Stimulated activated CD8-positive, alpha-beta memory T cell treated with anti-CD3 and anti-CD28 coated beads, Interleukin-12 subunit alpha, Interleukin-12 subunit beta, amount 100 ng/mL, for 24 hours (primary cell): ENCODE measurements around the gene IGFBP2.

Source experiments
- DNase-seq: peaks from one replicate; pipeline ENCODE4 v3.0.0-alpha.2; 2020; ENCODE audit errors: extremely low read depth

The IGFBP2 gene

GRCh38 chr2:216661639-216662375 is 28.6 kb downstream of the IGFBP2 start:
- no peak for DNase-seq

GRCh38 chr2:216663106-216663505 is 29.9 kb downstream of the IGFBP2 start:
- DNase-seq, result no peak

DNA sequence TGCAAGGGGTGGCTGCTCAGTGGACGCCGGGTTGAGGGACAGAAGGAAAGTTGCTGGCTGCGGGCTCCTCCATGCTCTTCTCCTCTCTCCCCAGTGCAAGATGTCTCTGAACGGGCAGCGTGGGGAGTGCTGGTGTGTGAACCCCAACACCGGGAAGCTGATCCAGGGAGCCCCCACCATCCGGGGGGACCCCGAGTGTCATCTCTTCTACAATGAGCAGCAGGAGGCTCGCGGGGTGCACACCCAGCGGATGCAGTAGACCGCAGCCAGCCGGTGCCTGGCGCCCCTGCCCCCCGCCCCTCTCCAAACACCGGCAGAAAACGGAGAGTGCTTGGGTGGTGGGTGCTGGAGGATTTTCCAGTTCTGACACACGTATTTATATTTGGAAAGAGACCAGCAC is 30.6 kb downstream of the IGFBP2 start:
- no peak for DNase-seq

GRCh38 chr2:216664593-216665034 is 31.4 kb downstream of the IGFBP2 start:
- DNase-seq, result no peak

- no peak for DNase-seq
Measured at GRCh38 chr2:216665242-216665641, 32.0 kb downstream of the IGFBP2 start.

GRCh38 chr2:216665717-216666116 is 32.5 kb downstream of the IGFBP2 start:
- DNase-seq, result no peak

DNA sequence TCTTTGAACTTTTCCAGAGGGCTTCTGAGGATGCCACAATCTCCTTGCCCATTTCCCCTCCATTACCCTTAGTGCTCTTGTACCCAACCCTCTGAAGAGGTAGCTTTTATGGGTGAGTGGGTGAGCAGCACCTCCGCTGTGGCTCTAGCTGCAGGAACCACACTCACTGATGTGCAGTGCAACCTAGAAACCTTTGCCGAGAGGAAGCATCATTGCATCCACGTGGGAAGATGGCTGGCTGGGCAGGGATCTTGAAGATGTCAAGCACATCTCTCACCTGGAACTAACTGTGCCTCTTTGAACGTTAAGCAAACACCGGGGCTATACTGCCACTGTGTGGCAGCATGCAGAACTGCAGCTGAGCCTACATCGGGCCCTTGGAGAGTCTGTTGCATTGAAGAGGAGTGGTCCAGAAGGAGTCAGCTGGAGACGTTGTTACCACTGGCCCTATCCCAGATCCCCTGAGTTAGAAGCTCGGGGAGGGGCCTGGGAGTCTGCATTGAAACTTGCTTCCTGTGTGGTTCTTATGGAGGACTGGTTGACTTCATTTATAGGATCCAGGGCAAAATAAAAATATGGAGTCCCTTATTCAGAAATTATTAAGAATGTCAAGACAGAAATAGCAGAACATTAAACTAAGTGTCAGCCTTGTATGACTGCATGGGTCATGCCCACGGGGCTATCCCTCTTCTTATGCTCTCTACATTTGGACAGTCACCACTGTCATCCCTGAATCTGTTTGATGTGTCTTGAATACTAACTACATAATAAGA is 33.4 kb downstream of the IGFBP2 start:
- DNase-seq, result no peak

GRCh38 chr2:216670266-216671080 is 37.3 kb downstream of the IGFBP2 start:
- DNase-seq, result no peak

- no peak for DNase-seq
Measured at GRCh38 chr2:216671081-216671411, 37.8 kb downstream of the IGFBP2 start.

- no peak for DNase-seq
Measured at GRCh38 chr2:216671791-216672343, 38.6 kb downstream of the IGFBP2 start.

DNA sequence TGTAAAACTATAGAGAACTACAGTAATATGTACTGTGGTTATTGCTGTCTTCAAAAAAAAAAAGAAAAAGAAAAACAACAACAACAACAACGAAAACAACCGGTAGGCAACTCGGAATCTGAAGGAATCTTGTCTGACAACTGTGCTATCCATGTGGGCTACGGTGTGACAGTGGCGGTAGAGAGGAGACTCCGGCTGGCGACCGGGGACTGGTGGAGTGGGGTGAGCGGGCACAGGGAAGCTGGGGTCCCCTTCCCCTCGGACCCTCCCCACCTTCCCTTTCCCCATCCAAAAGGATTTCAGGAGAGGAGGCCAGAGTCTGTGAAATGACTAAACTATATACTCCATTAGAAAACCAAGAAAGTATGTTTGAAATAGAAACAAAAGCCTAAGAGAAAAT is 39.2 kb downstream of the IGFBP2 start:
- no peak for DNase-seq

GRCh38 chr2:216673021-216673420 is 39.8 kb downstream of the IGFBP2 start:
- no peak for DNase-seq

DNA sequence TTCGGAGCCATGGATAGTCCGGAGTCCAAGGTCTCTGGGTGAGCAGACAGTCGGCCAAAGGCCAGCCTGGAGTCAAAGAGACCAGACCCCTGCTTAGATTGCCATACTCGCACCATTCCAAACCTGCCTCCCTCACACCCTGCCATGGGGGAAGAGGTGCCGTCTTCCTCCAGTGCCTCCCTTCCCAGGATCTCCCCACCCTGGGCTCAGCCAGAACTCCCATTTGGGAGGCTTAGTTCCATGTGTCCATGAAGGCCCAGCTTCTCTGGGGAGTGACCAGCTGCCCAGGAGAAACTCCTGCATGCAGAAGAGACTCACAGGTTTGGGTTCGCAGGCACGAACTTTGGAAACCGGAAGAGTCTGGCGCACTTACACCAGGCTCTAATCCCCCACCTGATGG is 40.4 kb downstream of the IGFBP2 start:
- no peak for DNase-seq

GRCh38 chr2:216674376-216674775 is 41.2 kb downstream of the IGFBP2 start:
- no peak for DNase-seq

DNA sequence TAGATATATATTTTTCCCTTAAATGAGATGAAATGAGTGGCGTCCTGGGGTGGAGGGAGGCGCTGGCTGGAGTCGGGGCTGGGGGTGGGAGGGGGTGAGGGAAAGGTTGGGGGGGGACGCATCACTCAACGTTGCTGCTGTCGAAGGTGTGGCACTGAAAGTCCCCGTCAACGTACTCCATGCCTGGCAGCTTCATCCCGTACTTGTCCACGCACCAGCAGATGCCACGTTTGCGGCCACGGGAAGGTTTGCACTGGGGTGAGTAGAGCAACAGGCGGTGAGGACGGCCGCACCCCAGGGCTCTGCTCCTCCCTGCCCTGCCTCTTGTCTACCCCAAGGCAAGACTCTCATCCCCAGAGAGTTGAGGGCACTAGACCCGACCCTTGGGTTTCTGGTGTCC is 43.4 kb downstream of the IGFBP2 start:
- DNase-seq, result no peak

- DNase-seq, result no peak
Measured at GRCh38 chr2:216677439-216678097, 44.3 kb downstream of the IGFBP2 start.

DNA sequence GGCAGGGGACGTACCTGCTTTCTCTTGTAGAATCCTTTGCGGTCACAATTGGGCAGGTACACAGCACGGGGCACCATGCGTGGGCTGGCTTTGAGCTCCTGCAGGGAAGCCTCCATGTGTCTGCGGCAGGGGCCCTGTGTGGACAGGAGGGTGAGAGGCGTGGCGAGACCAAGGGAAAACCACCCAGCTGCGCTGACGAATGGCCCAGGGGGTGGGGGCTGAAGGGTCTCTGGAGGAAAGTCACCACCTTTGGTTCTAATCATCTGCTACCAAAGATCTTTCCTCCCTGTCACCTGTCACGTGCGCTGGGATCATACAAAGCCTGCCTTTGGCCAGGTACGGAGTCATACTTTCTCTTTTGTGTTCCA is 44.9 kb downstream of the IGFBP2 start:
- no peak for DNase-seq

GRCh38 chr2:216678813-216679657 is 45.8 kb downstream of the IGFBP2 start:
- no peak for DNase-seq

DNA sequence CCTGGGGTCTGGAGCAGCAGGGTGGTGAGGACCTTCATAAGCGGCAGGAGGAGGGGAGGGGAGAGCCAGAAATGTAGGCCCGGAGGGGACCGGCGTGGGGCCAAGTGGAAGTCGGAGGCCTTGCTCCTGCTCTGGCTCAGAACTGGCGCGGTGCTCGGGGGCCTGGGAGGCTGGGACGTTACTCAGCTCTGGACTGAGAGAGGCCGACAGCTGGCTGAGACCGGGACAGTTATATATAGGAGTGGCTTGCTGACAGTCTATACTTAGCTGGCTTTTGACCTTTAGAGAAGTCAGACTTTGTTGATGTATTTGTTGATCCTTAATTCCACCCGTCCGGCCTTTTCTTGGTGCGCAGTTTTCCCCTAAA is 46.4 kb downstream of the IGFBP2 start:
- no peak for DNase-seq

DNA sequence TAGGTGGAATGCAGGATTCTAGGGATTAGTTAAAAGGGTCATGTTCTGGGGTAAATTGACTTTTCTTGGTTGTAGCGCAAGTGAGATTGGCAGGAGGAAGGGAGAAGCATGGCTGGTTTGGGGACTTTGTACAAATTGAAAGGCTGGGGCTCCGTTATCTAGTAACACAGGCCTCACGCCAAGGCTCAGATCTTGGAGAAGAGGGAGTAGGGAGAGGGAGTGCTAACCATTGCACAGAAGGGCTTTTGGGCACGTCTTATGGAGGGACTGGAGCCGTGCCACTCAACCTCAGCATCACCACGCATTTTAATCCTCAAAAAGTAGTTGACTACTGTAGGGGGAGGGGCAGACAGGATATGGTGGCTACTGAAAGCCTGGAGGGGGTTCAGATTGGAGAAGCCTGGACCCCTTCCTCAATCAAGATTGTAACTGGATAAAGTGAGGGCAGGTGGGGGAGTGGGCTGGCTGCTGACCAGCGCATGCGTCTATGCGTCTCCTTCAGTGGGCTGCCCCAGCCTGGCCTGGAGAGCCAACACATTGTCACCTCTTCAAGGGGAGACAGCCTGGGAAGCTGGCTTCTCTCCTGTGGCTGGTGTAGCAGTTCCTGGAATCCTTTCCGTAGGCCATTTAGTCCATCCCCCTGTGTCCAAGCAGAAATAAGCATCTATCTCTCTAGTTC is 47.9 kb downstream of the IGFBP2 start:
- no peak for DNase-seq
